Trophoblast cell (in vitro differentiated cells and primary cell): ENCODE data around the gene ZDHHC20.

Experiments
- DNase-seq, 2 donors: peaks; one replicate each; pipeline ENCODE4 v3.0.0-alpha.2; 2016
- H2AFZ ChIP-seq: 2 replicates; pipeline ENCODE4 v1.6.1; 2013; ENCODE audit warnings: low read length, moderate library complexity, mild to moderate bottlenecking; ENCODE audit not compliant: insufficient read depth, poor library complexity
- H2AK5ac ChIP-seq: 2 replicates; pipeline ENCODE4 v1.6.1; 2013; ENCODE audit warnings: mild to moderate bottlenecking, low read length
- H2BK120ac ChIP-seq: 2 replicates; pipeline ENCODE4 v1.6.1; 2013; ENCODE audit warnings: low read length, mild to moderate bottlenecking, moderate library complexity; ENCODE audit not compliant: insufficient read depth, poor library complexity
- H2BK12ac ChIP-seq: 2 replicates; pipeline ENCODE4 v1.6.1; 2013; ENCODE audit warnings: mild to moderate bottlenecking, low read length, moderate library complexity
- H2BK5ac ChIP-seq: 2 replicates; pipeline ENCODE4 v1.6.1; 2013; ENCODE audit warnings: low read length, low read depth, moderate library complexity, mild to moderate bottlenecking; ENCODE audit not compliant: poor library complexity
- H3K14ac ChIP-seq: 2 replicates; pipeline ENCODE4 v1.6.1; 2013; ENCODE audit warnings: mild to moderate bottlenecking, low read length
- H3K18ac ChIP-seq: 2 replicates; pipeline ENCODE4 v1.6.1; 2013; ENCODE audit warnings: mild to moderate bottlenecking, low read length
- H3K23ac ChIP-seq: 2 replicates; pipeline ENCODE4 v1.6.1; 2013; ENCODE audit warnings: low read length
- H3K27ac ChIP-seq: 2 replicates; pipeline ENCODE4 v1.5.1; 2013; ENCODE audit warnings: low read depth, mild to moderate bottlenecking, inconsistent platforms, low read length, moderate library complexity
- H3K27me3 ChIP-seq: 2 replicates; pipeline ENCODE4 v1.6.1; 2013; ENCODE audit warnings: inconsistent platforms, mild to moderate bottlenecking, low read length, moderate library complexity; ENCODE audit not compliant: insufficient read depth
- H3K36me3 ChIP-seq, 2 experiments: 1 replicate in 1 of 2; 2 replicates in 1 of 2; pipeline ENCODE4 v1.6.1; 2013; ENCODE audit warnings: low read length in 2 of 2, mild to moderate bottlenecking in 2 of 2, moderate library complexity in 1 of 2; ENCODE audit not compliant: insufficient read depth in 2 of 2, control insufficient read depth in 1 of 2
- H3K4ac ChIP-seq: 2 replicates; pipeline ENCODE4 v1.6.1; 2013; ENCODE audit warnings: low read depth, mild to moderate bottlenecking, low read length, moderate library complexity
- H3K4me1 ChIP-seq, 2 experiments: 1 replicate in 1 of 2; 2 replicates in 1 of 2; pipeline ENCODE4 v1.6.1; 2013; ENCODE audit warnings: low read length in 2 of 2, mild to moderate bottlenecking in 2 of 2, moderate library complexity in 1 of 2; ENCODE audit not compliant: insufficient read depth in 2 of 2, control insufficient read depth in 1 of 2
- H3K4me2 ChIP-seq: 2 replicates; pipeline ENCODE4 v1.6.1; 2013; ENCODE audit warnings: inconsistent platforms, mild to moderate bottlenecking, low read length, moderate library complexity
- H3K4me3 ChIP-seq: 2 replicates; pipeline ENCODE4 v1.5.1; 2013; ENCODE audit warnings: mild to moderate bottlenecking, low read depth, low read length, inconsistent platforms
- H3K79me1 ChIP-seq: one replicate; pipeline ENCODE4 v1.6.1; 2013; ENCODE audit warnings: low read length
- H3K79me2 ChIP-seq: 2 replicates; pipeline ENCODE4 v1.6.1; 2013; ENCODE audit warnings: low read length, mild to moderate bottlenecking; ENCODE audit not compliant: control insufficient read depth, insufficient read depth, poor library complexity
- H3K9ac ChIP-seq: 2 replicates; pipeline ENCODE4 v1.6.1; 2013; ENCODE audit warnings: mild to moderate bottlenecking, low read length
- H3K9me3 ChIP-seq: 2 replicates; pipeline ENCODE4 v1.6.1; 2013; ENCODE audit warnings: low read depth, mild to moderate bottlenecking, control low read depth, inconsistent platforms, low read length; ENCODE audit not compliant: insufficient read depth
- H4K12ac ChIP-seq: 2 replicates; pipeline ENCODE4 v1.6.1; 2013; ENCODE audit warnings: low read depth, mild to moderate bottlenecking, low read length, moderate library complexity
- H4K8ac ChIP-seq: 2 replicates; pipeline ENCODE4 v1.6.1; 2013; ENCODE audit warnings: low read depth, mild to moderate bottlenecking, low read length, moderate library complexity
- H4K91ac ChIP-seq: one replicate; pipeline ENCODE4 v1.6.1; 2013; ENCODE audit warnings: low read depth, mild to moderate bottlenecking, low read length, moderate library complexity
- WGBS: extraction: QIAGEN DNeasy Blood & Tissue Kit; methylation state at CpG from one replicate; pipeline ENCODE4 v1.1.7; 2013; ENCODE audit warnings: missing lambda C conversion rate; ENCODE audit not compliant: insufficient read length, insufficient coverage; ENCODE audit errors: extremely low coverage; 5-methylcytosine and 5-hydroxymethylcytosine counted together

Gene ZDHHC20

GRCh38 chr13:21399741-21400140 is 59.4 kb downstream of the ZDHHC20 start:
- H4K8ac ChIP-seq = no peak overlapping the region
- H3K27ac ChIP-seq = no peak overlapping the region
- no peaks in the 10 kb centered on the region for H3K9me3 ChIP-seq
- no peak overlapping the region for H3K9ac ChIP-seq
- no peak overlapping the region for H4K12ac ChIP-seq
- no peak for DNase-seq
- H3K23ac ChIP-seq = no peak overlapping the region
- no peaks in the 10 kb centered on the region for H3K4me1 ChIP-seq
- no peak overlapping the region for H3K4me3 ChIP-seq
- H2BK12ac ChIP-seq = no peak overlapping the region
- H2BK120ac ChIP-seq = no peak overlapping the region
- H2AK5ac ChIP-seq = no peak overlapping the region
- no CpG with 5 or more reads among the region's 3 CpGs for WGBS
- no peak overlapping the region for H4K91ac ChIP-seq
- H3K79me2 ChIP-seq = no peaks in the 10 kb centered on the region
- H3K27me3 ChIP-seq = no peaks in the 10 kb centered on the region
- H3K4me2 ChIP-seq = no peak overlapping the region
- H3K79me1 ChIP-seq = no peaks in the 10 kb centered on the region
- no peak overlapping the region for H3K14ac ChIP-seq
- peaks cover 19 to 24% of the 10 kb centered on the region in 2 experiments for H3K36me3 ChIP-seq
- H3K18ac ChIP-seq = no peak overlapping the region
- H2BK5ac ChIP-seq = no peak overlapping the region
- no peak overlapping the region for H3K4ac ChIP-seq
- H2AFZ ChIP-seq = no peak overlapping the region

GRCh38 chr13:21395953-21396352 is 63.1 kb downstream of the ZDHHC20 start:
- Histone ChIP-seq H2BK5ac (no peak overlapping the region), H2BK120ac (no peak overlapping the region), H3K4me2 (no peak overlapping the region), H3K36me3 (peaks cover 17 to 27% of the 10 kb centered on the region in 2 experiments), H3K27me3 (no peaks in the 10 kb centered on the region), H2BK12ac (no peak overlapping the region), H4K91ac (no peak overlapping the region), H3K79me1 (no peaks in the 10 kb centered on the region), H3K27ac (no peak overlapping the region), H3K79me2 (no peaks in the 10 kb centered on the region), H3K4me3 (no peak overlapping the region), H3K4ac (no peak overlapping the region), H3K9ac (no peak overlapping the region), H2AFZ (no peak overlapping the region), H4K8ac (no peak overlapping the region), H3K9me3 (no peaks in the 10 kb centered on the region), H3K14ac (no peak overlapping the region), H3K18ac (no peak overlapping the region), H3K23ac (no peak overlapping the region), H3K4me1 (no peaks in the 10 kb centered on the region), H4K12ac (no peak overlapping the region), H2AK5ac (no peak overlapping the region)
- WGBS = no CpG with 5 or more reads among the region's 3 CpGs
- no peak for DNase-seq

GRCh38 chr13:21389124-21389523 is 70.0 kb downstream of the ZDHHC20 start:
- no CpG with 5 or more reads among the region's 2 CpGs for WGBS
- no peak overlapping the region for H2BK5ac ChIP-seq

GRCh38 chr13:21385710-21386109 is 73.4 kb downstream of the ZDHHC20 start:
- H3K27ac ChIP-seq = no peak overlapping the region
- no peaks in the 10 kb centered on the region for H3K27me3 ChIP-seq
- H2AFZ ChIP-seq = no peak overlapping the region
- no peak overlapping the region for H3K9ac ChIP-seq
- H3K79me2 ChIP-seq = no peaks in the 10 kb centered on the region
- WGBS = no CpG with 5 or more reads among the region's 2 CpGs
- no peak overlapping the region for H2BK120ac ChIP-seq
- no peaks in the 10 kb centered on the region for H3K9me3 ChIP-seq
- H3K4me3 ChIP-seq = no peak overlapping the region
- no peak overlapping the region for H4K8ac ChIP-seq
- no peaks in the 10 kb centered on the region for H3K79me1 ChIP-seq
- no peak overlapping the region for H3K14ac ChIP-seq
- H4K12ac ChIP-seq = no peak overlapping the region
- no peaks in the 10 kb centered on the region for H3K4me1 ChIP-seq
- H2BK12ac ChIP-seq = no peak overlapping the region
- no peak overlapping the region for H2AK5ac ChIP-seq
- peaks cover 6 to 13% of the 10 kb centered on the region in 2 experiments for H3K36me3 ChIP-seq
- H3K23ac ChIP-seq = no peak overlapping the region
- H3K18ac ChIP-seq = no peak overlapping the region
- no peak overlapping the region for H3K4ac ChIP-seq
- no peak overlapping the region for H2BK5ac ChIP-seq
- no peak overlapping the region for H4K91ac ChIP-seq
- no peak for DNase-seq
- H3K4me2 ChIP-seq = no peak overlapping the region

More at GRCh38 chr13:21389124-21389523, 70.0 kb downstream of the ZDHHC20 start:
- H3K27ac ChIP-seq = no peak overlapping the region
- H4K8ac ChIP-seq = no peak overlapping the region
- H2AK5ac ChIP-seq = no peak overlapping the region
- H4K12ac ChIP-seq = no peak overlapping the region
- no peaks in the 10 kb centered on the region for H3K79me1 ChIP-seq
- no peak overlapping the region for H3K23ac ChIP-seq
- no peaks in the 10 kb centered on the region for H3K4me1 ChIP-seq
- H3K9me3 ChIP-seq = no peaks in the 10 kb centered on the region
- H3K4me3 ChIP-seq = no peak overlapping the region
- H2BK12ac ChIP-seq = no peak overlapping the region
- no peaks in the 10 kb centered on the region for H3K27me3 ChIP-seq
- no peaks in the 10 kb centered on the region for H3K79me2 ChIP-seq
- H3K4me2 ChIP-seq = no peak overlapping the region
- no peak overlapping the region for H2AFZ ChIP-seq
- no peak overlapping the region for H3K14ac ChIP-seq
- no peak overlapping the region for H3K4ac ChIP-seq
- DNase-seq = no peak
- no peak overlapping the region for H3K9ac ChIP-seq
- no peak overlapping the region for H2BK120ac ChIP-seq
- H3K18ac ChIP-seq = no peak overlapping the region
- H3K36me3 ChIP-seq = peaks cover 12 to 15% of the 10 kb centered on the region in 2 experiments
- H4K91ac ChIP-seq = no peak overlapping the region
